GM12878 (cell line): ENCODE results near the gene EP400. TPM values are rescaled to one million over a fixed set of nuclear protein-coding genes. Genes with fewer than 3 reads are reported as not detected.

Experiments
- ATAC-seq: fragments of 200-7000 bp; cut with Tn5 transposase; 3 replicates; pipeline ENCODE4 v1.9.1; 2020; ENCODE audit warnings: mild to moderate bottlenecking, moderate library complexity
- BruUV-seq: library from RNA; stranded (reverse); fragments of 400-500 nt; replicated peaks from 2 replicates; lab custom pipeline; 2021; lab: Mats Ljungman, UMichigan
- CTCF ChIA-PET: fragments of 300-600 bp; sonication (Branson Sonifier 250); formaldehyde crosslinking; extraction: SDS; loops from one replicate; lab custom pipeline; 2021; ENCODE audit warnings: inconsistent platforms; lab: Yijun Ruan, JAX
- POLR2A ChIA-PET: fragments of 350-600 bp; formaldehyde crosslinking; extraction: SDS; loops from one replicate; lab custom pipeline; 2021; ENCODE audit warnings: inconsistent platforms; lab: Charles Lee
- RAD21 ChIA-PET: fragments of 300-600 bp; sonication (Branson Sonifier 250); formaldehyde crosslinking; loops from one replicate; lab custom pipeline; 2023; ENCODE audit warnings: antibody characterized with exemption; ENCODE audit not compliant: unreplicated experiment; lab: Charles Lee
- SMC1A ChIA-PET: fragments of 300-600 bp; sonication (Branson Sonifier 250); formaldehyde crosslinking; loops from one replicate; lab custom pipeline; 2023; ENCODE audit not compliant: unreplicated experiment, uncharacterized antibody; lab: Charles Lee
- DNase-seq: peaks from one replicate; pipeline ENCODE4 v3.0.0-alpha.2; 2011; ENCODE audit warnings: low read depth, low spot score
- FAIRE-seq: peaks from 3 replicates; lab custom pipeline; 2011; peaks lifted over from hg19 to GRCh38; lab: Jason Lieb, UNC
- H2AFZ ChIP-seq: 2 replicates; pipeline ENCODE4 v1.6.0; 2011; ENCODE audit warnings: low read depth, low read length, control low read depth; ENCODE audit not compliant: control insufficient read depth
- H3K27ac ChIP-seq: 2 replicates; pipeline ENCODE4 v1.5.1; 2011; ENCODE audit warnings: control low read depth; ENCODE audit not compliant: control insufficient read depth, insufficient read depth
- H3K27me3 ChIP-seq, 2 experiments: replicated peaks in 1 of 2; 2 replicates each; pipeline versions ENCODE4 v1.6.0 to v1.6.1; 2011; ENCODE audit warnings: low read length in 1 of 2; ENCODE audit not compliant: control insufficient read depth in 2 of 2, insufficient read depth in 2 of 2
- H3K36me3 ChIP-seq, 2 experiments: 2 replicates each; pipeline ENCODE4 v1.5.1; 2011; ENCODE audit warnings: low read length in 1 of 2; ENCODE audit not compliant: control insufficient read depth in 2 of 2, insufficient read depth in 2 of 2
- H3K4me1 ChIP-seq: 2 replicates; pipeline ENCODE4 v1.6.1; 2011; ENCODE audit warnings: mild to moderate bottlenecking, low read length, moderate library complexity, mixed read lengths; ENCODE audit not compliant: control insufficient read depth, insufficient read depth
- H3K4me2 ChIP-seq: 2 replicates; pipeline ENCODE4 v1.6.0; 2011; ENCODE audit warnings: control low read depth; ENCODE audit not compliant: control insufficient read depth, insufficient read depth
- H3K4me3 ChIP-seq: fragments of 200-600 bp; sonication (generic); 2 replicates; pipeline ENCODE4 v1.5.1; 2016
- H3K79me2 ChIP-seq: 2 replicates; pipeline ENCODE4 v1.6.0; 2011; ENCODE audit warnings: low read length; ENCODE audit not compliant: control insufficient read depth, insufficient read depth
- H3K9ac ChIP-seq: 2 replicates; pipeline ENCODE4 v1.8.0; 2011; ENCODE audit warnings: low read length, control low read depth, mixed read lengths; ENCODE audit not compliant: control insufficient read depth, insufficient read depth
- H3K9me3 ChIP-seq: replicated peaks from 3 replicates; pipeline ENCODE4 v1.5.1; 2011; ENCODE audit warnings: mild to moderate bottlenecking, low read length; ENCODE audit not compliant: control insufficient read depth, insufficient read depth
- H4K20me1 ChIP-seq: 2 replicates; pipeline ENCODE4 v1.6.0; 2011; ENCODE audit not compliant: control insufficient read depth, insufficient read depth
- IKZF2 ChIP-seq, 2 experiments: fragments of 450-650 bp; IDR thresholded peaks; 2 replicates each; pipeline ENCODE4 v1.6.1; 2017; ENCODE audit warnings: mild to moderate bottlenecking in 2 of 2, moderate library complexity in 2 of 2
- NRF1 ChIP-seq: conservative IDR thresholded peaks from 2 replicates; pipeline ENCODE4 v1.6.1; 2011; ENCODE audit warnings: mild to moderate bottlenecking, low read depth, low read length, improper control_type of control experiment
- RCOR1 ChIP-seq: conservative IDR thresholded peaks from 2 replicates; pipeline ENCODE4 v1.6.1; 2012; ENCODE audit warnings: low read depth, low read length, improper control_type of control experiment
- SMAD5 ChIP-seq: IDR thresholded peaks from 2 replicates; pipeline ENCODE4 v1.6.1; 2016; ENCODE audit warnings: antibody characterized with exemption, low read depth
- ZSCAN29 ChIP-seq: fragments of 450-650 bp; IDR thresholded peaks from 2 replicates; pipeline ENCODE4 v1.6.1; 2017; ENCODE audit warnings: mild to moderate bottlenecking, moderate library complexity
- WGBS: methylation state at CpG from one replicate; pipeline ENCODE4 v1.1.6; 2016; ENCODE audit warnings: low lambda C conversion rate; ENCODE audit not compliant: insufficient replicate concordance, insufficient coverage; ENCODE audit errors: missing lambda C conversion rate; 5-methylcytosine and 5-hydroxymethylcytosine counted together
- in situ Hi-C: fragments of 300-500 bp; cut with MboI; formaldehyde crosslinking; loops from 9 replicates; pipeline ENCODE4 v1.14.3; 2018; ENCODE audit warnings: mixed read lengths
- intact Hi-C: fragments of 100-400 bp; cut with micrococcal nuclease; formaldehyde crosslinking; loops from one replicate; pipeline ENCODE4 v1.14.2; 2022; ENCODE audit not compliant: unreplicated experiment
- polyA plus RNA-seq, 11 experiments: library from polyadenylated mRNA; depleted of rRNA in 4 of 11; unstranded in 6 of 11; stranded (reverse) in 5 of 11; fragments of >200 nt; fragmentation: Nextera tagmentation in 4 of 11; fragmentation: Illumina TruSeq in 1 of 11; extraction: Ambion mirVana in 4 of 11; extraction: Trizol in 1 of 11; gene quantifications; 1 replicate in 1 of 11; 2 replicates in 10 of 11; pipeline versions ENCODE4 v1.2.1 to v1.2.3, GENCODE V29; 2011 to 2016; ENCODE audit warnings: inconsistent platforms in 2 of 11, missing spikeins in 2 of 11, low read depth in 1 of 11
- total RNA-seq, 4 experiments: library from RNA; depleted of rRNA in 3 of 4; stranded (reverse); fragments of >200 nt in 3 of 4; fragmentation: Illumina TruSeq in 1 of 4; extraction: Trizol in 1 of 4; gene quantifications; 2 replicates each; pipeline versions ENCODE4 v1.2.1 to v1.2.3, GENCODE V29; 2013 to 2021
- TF ChIP-seq, protein P1 (sequence below): fragments of 450-650 bp; IDR thresholded peaks from 2 replicates; pipeline ENCODE4 v1.6.1; 2016; ENCODE audit warnings: mild to moderate bottlenecking
- TF ChIP-seq, protein P2 (sequence below): fragments of 450-650 bp; IDR thresholded peaks from 2 replicates; pipeline ENCODE4 v1.6.1; 2016; ENCODE audit warnings: mild to moderate bottlenecking, moderate library complexity, borderline replicate concordance

The EP400 gene
- total and polyA plus RNA-seq, 10 of the 15 experiments (the other 5 are each of a cell fraction or from before 2014, with no cell fraction given) = 3.8 to 44.2 (median 8.4) TPM

DNA sequence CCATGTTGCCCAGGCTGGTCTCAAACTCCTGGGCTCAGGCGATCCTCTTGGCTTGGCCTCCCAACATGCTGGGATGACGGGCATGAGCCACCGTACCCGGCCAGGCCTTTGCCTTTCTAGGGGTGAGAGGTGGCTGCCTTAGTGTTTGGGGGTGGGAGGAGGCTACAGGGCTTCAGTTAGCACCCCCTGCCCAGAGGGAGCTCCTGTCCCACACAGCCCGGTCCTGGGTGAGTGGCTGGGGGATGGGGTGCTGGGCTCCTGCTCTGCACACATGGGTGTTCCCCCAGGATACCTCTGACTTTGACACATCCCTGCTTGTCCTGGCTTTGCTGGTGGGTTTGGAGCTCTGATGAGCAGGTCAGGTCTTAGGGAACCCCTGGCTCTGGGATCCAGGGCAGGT is 45.4 kb upstream of the EP400 start (continued):
- no peak for TF ChIP-seq NRF1
- TF ChIP-seq ZSCAN29 = no peak
- TF ChIP-seq, protein P1, sequence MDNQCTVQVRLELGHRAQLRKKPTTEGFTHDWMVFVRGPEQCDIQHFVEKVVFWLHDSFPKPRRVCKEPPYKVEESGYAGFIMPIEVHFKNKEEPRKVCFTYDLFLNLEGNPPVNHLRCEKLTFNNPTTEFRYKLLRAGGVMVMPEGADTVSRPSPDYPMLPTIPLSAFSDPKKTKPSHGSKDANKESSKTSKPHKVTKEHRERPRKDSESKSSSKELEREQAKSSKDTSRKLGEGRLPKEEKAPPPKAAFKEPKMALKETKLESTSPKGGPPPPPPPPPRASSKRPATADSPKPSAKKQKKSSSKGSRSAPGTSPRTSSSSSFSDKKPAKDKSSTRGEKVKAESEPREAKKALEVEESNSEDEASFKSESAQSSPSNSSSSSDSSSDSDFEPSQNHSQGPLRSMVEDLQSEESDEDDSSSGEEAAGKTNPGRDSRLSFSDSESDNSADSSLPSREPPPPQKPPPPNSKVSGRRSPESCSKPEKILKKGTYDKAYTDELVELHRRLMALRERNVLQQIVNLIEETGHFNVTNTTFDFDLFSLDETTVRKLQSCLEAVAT = no peak
- TF ChIP-seq IKZF2 (IDR thresholded peaks at IDR 0.05) = no peak
- TF ChIP-seq, protein P2, sequence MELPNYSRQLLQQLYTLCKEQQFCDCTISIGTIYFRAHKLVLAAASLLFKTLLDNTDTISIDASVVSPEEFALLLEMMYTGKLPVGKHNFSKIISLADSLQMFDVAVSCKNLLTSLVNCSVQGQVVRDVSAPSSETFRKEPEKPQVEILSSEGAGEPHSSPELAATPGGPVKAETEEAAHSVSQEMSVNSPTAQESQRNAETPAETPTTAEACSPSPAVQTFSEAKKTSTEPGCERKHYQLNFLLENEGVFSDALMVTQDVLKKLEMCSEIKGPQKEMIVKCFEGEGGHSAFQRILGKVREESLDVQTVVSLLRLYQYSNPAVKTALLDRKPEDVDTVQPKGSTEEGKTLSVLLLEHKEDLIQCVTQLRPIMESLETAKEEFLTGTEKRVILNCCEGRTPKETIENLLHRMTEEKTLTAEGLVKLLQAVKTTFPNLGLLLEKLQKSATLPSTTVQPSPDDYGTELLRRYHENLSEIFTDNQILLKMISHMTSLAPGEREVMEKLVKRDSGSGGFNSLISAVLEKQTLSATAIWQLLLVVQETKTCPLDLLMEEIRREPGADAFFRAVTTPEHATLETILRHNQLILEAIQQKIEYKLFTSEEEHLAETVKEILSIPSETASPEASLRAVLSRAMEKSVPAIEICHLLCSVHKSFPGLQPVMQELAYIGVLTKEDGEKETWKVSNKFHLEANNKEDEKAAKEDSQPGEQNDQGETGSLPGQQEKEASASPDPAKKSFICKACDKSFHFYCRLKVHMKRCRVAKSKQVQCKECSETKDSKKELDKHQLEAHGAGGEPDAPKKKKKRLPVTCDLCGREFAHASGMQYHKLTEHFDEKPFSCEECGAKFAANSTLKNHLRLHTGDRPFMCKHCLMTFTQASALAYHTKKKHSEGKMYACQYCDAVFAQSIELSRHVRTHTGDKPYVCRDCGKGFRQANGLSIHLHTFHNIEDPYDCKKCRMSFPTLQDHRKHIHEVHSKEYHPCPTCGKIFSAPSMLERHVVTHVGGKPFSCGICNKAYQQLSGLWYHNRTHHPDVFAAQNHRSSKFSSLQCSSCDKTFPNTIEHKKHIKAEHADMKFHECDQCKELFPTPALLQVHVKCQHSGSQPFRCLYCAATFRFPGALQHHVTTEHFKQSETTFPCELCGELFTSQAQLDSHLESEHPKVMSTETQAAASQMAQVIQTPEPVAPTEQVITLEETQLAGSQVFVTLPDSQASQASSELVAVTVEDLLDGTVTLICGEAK = no peak

DNA sequence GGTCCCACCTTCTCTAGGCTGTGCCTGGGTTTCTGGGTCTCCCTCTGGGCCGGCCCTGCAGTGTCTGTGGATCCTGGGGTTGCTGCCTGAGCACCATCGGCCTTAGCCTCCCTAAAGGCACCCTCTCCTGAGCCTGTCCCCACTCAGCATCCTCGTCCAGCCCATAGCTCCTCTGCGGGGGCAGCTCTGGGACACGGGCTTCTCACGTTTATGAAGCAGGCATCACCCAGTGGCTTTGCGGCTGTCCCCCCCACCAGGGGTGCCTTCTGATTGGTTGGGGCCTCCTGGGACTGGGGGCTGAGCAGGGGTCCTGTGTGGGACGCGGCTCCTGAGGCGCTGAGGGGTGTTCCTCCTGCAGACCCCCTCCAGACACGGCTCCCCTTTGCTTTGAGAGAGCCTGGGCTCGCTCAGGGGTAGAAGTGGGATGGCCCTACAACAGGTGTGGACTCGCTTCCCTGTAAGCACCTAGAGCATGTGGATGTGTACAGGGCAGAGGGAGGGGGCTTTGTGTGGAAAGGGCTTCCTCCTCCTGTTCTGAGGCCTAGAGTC is 44.6 kb upstream of the EP400 start:
- no peaks in the 10 kb centered on the region for H3K79me2 ChIP-seq
- BruUV-seq = no TSS peak
- CTCF ChIA-PET = no interaction called here
- TF ChIP-seq SMAD5 (no peak), RCOR1 (no peak)
- TF ChIP-seq, all 136 proteins: peak for 0
- intact Hi-C loops = no loop called here
- Histone ChIP-seq H3K27me3 (no peaks in the 10 kb centered on the region), H4K20me1 (no peaks in the 10 kb centered on the region; the same call in 1 of the 2 replicates), H3K9ac (no peak overlapping the region), H3K36me3 (no peaks in the 10 kb centered on the region), H3K4me1 (no peaks in the 10 kb centered on the region), H2AFZ (no peak overlapping the region), H3K27ac (no peak overlapping the region), H3K4me2 (no peak overlapping the region), H3K9me3 (no peaks in the 10 kb centered on the region), H3K4me3 (no peak overlapping the region)
- FAIRE-seq = no peak
- ATAC-seq = no peak
- ChIA-PET RAD21 (no interaction called here), SMC1A (no interaction called here), POLR2A (no interaction called here)
- WGBS = 81% methylated on average over 13 of the region's 13 CpGs
- in situ Hi-C loops = no loop called here
- no peak for DNase-seq
